Measurements from ENCODE around the gene HSF5. TPM values are rescaled to one million over a fixed set of nuclear protein-coding genes. Genes with fewer than 3 reads are reported as not detected.

HSF5 gene
- total RNA-seq, 2 donors from 2014 or later, result 0.09 to 0.22 TPM

DNA sequence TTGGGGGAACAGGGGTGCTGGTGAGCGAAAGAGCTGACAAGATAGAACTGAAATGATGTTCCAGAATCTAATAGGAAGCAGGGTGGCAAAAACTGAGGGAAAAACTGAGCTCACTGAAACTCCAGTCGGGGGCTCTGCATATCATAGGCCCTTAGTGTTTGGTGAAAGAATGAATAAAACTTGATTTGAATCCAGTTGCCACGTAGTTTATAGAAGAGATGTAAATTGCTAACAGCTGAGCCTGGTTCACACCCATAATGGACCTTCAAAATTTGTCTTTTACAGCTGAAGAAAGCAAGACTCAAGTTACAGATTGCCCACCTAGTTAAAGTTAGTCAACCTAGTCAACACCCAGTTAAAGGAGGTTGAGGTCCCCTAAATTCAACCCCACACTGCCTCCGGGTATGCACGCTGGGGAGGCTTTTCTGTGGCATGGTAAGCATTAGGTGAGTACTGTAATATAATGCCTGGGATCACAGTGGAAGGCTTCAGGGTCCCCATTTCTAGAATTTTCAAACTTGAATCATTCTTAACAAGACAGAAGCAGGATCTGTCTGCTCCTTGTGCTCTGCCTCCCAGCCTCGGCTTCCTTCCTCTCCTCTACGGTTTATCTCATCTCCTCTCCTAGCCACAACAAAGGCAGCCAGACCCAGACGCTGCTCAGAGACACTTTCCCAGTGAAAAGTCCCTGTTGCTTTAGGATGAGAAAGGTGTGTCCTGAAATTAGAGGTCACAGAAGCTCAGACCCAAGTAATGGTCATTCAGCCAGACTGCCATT lies 109.3 kb downstream of the HSF5 start:
- H3K4me1 Mint-ChIP-seq, result peaks cover 12% of the 10 kb centered on the region
- Histone ChIP-seq H3K9ac (ENCODE audit: extremely low read depth, low read length, poor library complexity, severe bottlenecking) (no peak overlapping the region), H3K9me3 (ENCODE audit: control insufficient read depth, low read length) (no peaks in the 10 kb centered on the region), H3K27ac (ENCODE audit: low read depth, low read length) (no peak overlapping the region), H3K36me3 (ENCODE audit: control insufficient read depth, insufficient read depth, low read length) (no peaks in the 10 kb centered on the region), H3K27me3 (ENCODE audit: control insufficient read depth, insufficient read depth, low read length, poor library complexity, severe bottlenecking) (no peaks in the 10 kb centered on the region), H3K4me1 (ENCODE audit: control insufficient read depth, insufficient read depth, low read length) (no peaks in the 10 kb centered on the region), H3K4me3 (ENCODE audit: low read length) (no peak overlapping the region)
- H3K4me3 Mint-ChIP-seq, result no peak overlapping the region
- no peak for DNase-seq
- TF ChIP-seq, protein P1, sequence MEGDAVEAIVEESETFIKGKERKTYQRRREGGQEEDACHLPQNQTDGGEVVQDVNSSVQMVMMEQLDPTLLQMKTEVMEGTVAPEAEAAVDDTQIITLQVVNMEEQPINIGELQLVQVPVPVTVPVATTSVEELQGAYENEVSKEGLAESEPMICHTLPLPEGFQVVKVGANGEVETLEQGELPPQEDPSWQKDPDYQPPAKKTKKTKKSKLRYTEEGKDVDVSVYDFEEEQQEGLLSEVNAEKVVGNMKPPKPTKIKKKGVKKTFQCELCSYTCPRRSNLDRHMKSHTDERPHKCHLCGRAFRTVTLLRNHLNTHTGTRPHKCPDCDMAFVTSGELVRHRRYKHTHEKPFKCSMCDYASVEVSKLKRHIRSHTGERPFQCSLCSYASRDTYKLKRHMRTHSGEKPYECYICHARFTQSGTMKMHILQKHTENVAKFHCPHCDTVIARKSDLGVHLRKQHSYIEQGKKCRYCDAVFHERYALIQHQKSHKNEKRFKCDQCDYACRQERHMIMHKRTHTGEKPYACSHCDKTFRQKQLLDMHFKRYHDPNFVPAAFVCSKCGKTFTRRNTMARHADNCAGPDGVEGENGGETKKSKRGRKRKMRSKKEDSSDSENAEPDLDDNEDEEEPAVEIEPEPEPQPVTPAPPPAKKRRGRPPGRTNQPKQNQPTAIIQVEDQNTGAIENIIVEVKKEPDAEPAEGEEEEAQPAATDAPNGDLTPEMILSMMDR (conservative IDR thresholded peaks at IDR 0.05), result no peak
- H3K9me3 Mint-ChIP-seq, result no peaks in the 10 kb centered on the region
- no peak overlapping the region for H3K27ac Mint-ChIP-seq
- H3K36me3 Mint-ChIP-seq (ENCODE audit: low read depth), result no peaks in the 10 kb centered on the region
- H3K27me3 Mint-ChIP-seq (ENCODE audit: insufficient read depth), result no peaks in the 10 kb centered on the region
- WGBS, 2 experiments (ENCODE audit: insufficient coverage in 1 of 2, insufficient read length in 1 of 2), result 90 to 92% methylated on average over 5 to 8 of the region's 8 CpGs

DNA sequence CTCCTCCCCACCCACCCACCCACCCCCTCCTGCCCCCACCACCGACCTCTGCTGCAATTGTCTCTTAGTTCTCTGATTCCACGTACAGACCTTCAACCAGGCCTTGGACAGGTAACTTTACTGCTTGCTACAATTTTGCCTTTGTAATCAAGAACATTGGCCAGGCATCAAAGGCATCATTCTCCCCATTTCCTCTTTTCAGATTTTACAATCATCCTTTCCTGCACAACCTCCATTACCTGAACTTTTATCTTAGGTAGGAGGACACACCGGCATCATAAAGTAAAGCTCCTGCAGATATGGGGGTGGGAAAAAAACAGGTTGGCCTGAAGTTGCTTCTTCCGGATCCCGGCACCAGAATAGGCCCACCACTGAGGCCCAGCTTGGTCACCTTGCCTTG lies 110.5 kb downstream of the HSF5 start:
- Histone ChIP-seq H3K9ac (ENCODE audit: extremely low read depth, low read length, poor library complexity, severe bottlenecking) (no peak overlapping the region), H3K27ac (ENCODE audit: low read depth, low read length) (no peak overlapping the region), H3K27me3 (ENCODE audit: control insufficient read depth, insufficient read depth, low read length, poor library complexity, severe bottlenecking) (no peaks in the 10 kb centered on the region), H3K4me3 (ENCODE audit: low read length) (no peak overlapping the region), H3K9me3 (ENCODE audit: control insufficient read depth, low read length) (no peaks in the 10 kb centered on the region), H3K4me1 (ENCODE audit: control insufficient read depth, insufficient read depth, low read length) (no peaks in the 10 kb centered on the region), H3K36me3 (ENCODE audit: control insufficient read depth, insufficient read depth, low read length) (no peaks in the 10 kb centered on the region)
- no peak for DNase-seq
- H3K9me3 Mint-ChIP-seq, result no peaks in the 10 kb centered on the region
- no peak overlapping the region for H3K27ac Mint-ChIP-seq
- TF ChIP-seq, protein P1 (conservative IDR thresholded peaks at IDR 0.05), result no peak
- peaks cover 12% of the 10 kb centered on the region for H3K4me1 Mint-ChIP-seq
- no peaks in the 10 kb centered on the region for H3K36me3 Mint-ChIP-seq (ENCODE audit: low read depth)
- WGBS, 2 experiments (ENCODE audit: insufficient coverage in 1 of 2, insufficient read length in 1 of 2), result 92 to 100% methylated on average over 1 to 5 of the region's 5 CpGs
- H3K27me3 Mint-ChIP-seq (ENCODE audit: insufficient read depth), result no peaks in the 10 kb centered on the region
- H3K4me3 Mint-ChIP-seq, result no peak overlapping the region

DNA sequence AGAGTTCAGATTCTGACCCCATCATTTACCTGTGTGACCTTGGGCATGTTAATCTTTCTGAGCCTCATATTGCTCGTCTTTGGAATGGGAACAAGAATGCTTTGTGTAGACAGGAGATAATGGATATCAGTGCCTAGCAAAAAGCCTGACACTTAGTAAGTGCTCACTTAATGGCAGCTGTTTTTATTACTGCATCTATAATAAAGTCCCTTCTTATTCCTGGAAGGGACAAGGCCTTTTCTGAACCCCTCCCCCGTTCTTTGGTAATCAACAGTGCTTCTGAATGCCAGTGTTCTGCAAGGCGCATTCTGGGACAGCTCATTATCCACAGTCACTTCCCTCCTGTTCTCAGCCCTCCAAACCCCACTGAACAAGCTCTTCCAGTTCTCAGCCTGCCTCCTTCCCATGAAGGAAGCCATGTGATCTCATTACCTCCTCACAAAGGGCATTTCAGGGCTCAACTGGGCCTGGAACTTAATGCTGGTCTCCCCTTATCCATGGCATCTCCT lies 111.1 kb downstream of the HSF5 start:
- no peak overlapping the region for H3K9ac ChIP-seq (ENCODE audit: extremely low read depth, low read length, poor library complexity, severe bottlenecking)
- H3K4me3 ChIP-seq (ENCODE audit: low read length), result no peak overlapping the region
- no peak overlapping the region for H3K27ac ChIP-seq (ENCODE audit: low read depth, low read length)
- DNase-seq, result peak; percentile 64
- no peaks in the 10 kb centered on the region for H3K36me3 ChIP-seq (ENCODE audit: control insufficient read depth, insufficient read depth, low read length)
- H3K36me3 Mint-ChIP-seq (ENCODE audit: low read depth), result no peaks in the 10 kb centered on the region
- no peak overlapping the region for H3K4me3 Mint-ChIP-seq
- no peak overlapping the region for H3K27ac Mint-ChIP-seq
- H3K4me1 Mint-ChIP-seq, result peaks cover 12% of the 10 kb centered on the region
- H3K4me1 ChIP-seq (ENCODE audit: control insufficient read depth, insufficient read depth, low read length), result no peaks in the 10 kb centered on the region
- no peaks in the 10 kb centered on the region for H3K27me3 ChIP-seq (ENCODE audit: control insufficient read depth, insufficient read depth, low read length, poor library complexity, severe bottlenecking)
- no peaks in the 10 kb centered on the region for H3K9me3 ChIP-seq (ENCODE audit: control insufficient read depth, low read length)
- 85 to 100% methylated on average over 3 of the region's 3 CpGs for WGBS, 2 experiments (ENCODE audit: insufficient coverage in 1 of 2, insufficient read length in 1 of 2)
- TF ChIP-seq, protein P1 (conservative IDR thresholded peaks at IDR 0.05), result no peak
- no peaks in the 10 kb centered on the region for H3K9me3 Mint-ChIP-seq
- H3K27me3 Mint-ChIP-seq (ENCODE audit: insufficient read depth), result no peaks in the 10 kb centered on the region
